ENCODE results near the gene NLGN4X. TPM values are rescaled to one million over a fixed set of nuclear protein-coding genes. Genes with fewer than 3 reads are reported as not detected.

NLGN4X gene
- 0.49 and 1.0 TPM in 2 replicates for total RNA-seq

GRCh38 chrX:6228720-6229119 lies at the start of gene NLGN4X:
TSS of gene NLGN4X (minus strand) at chrX:6228867. CDS start at chrX:6151466, 77,401 bp downstream.

